K562 treated with DMSO at 1 percent for 24 hours (cell line): Measurements from ENCODE around the gene DNAI4. TPM values are rescaled to one million over a fixed set of nuclear protein-coding genes. Genes with fewer than 3 reads are reported as not detected.

ENCODE experiments used
- total RNA-seq: library from RNA; unstranded; fragments of 300-600 nt; gene quantifications from 2 replicates; pipeline ENCODE4 v1.2.3, GENCODE V29; 2022; ENCODE audit warnings: low read depth; ENCODE audit not compliant: insufficient read depth

DNAI4 gene, protein sequence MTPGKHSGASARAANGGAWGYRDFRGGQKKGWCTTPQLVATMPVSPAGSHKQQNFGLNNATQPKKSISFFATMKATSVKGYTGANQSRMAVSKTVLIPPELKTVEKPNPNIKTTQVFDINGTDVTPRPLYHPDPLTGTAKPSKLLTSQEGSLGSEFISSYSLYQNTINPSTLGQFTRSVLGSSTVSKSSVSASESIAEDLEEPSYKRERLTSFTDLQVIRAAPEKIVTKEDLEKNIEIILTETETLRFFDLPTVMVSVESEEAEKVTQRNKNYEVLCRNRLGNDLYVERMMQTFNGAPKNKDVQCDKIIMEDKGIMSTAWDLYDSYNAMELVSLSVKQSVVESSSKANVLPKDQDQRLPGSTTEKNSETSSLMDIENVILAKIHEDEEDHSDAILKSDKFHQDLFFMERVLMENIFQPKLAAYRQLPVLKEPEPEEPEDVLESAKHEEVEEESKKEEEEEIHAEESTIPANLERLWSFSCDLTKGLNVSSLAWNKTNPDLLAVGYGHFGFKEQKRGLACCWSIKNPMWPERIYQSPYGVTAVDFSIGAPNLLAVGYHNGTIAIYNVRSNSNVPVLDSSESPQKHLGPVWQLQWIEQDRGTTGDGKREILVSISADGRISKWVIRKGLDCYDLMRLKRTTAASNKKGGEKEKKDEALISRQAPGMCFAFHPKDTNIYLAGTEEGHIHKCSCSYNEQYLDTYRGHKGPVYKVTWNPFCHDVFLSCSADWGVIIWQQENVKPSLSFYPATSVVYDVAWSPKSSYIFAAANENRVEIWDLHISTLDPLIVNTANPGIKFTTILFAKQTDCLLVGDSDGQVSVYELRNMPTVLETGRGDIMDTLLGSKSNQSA
- total RNA-seq: 0.42 and 0.90 TPM in 2 replicates

DNA sequence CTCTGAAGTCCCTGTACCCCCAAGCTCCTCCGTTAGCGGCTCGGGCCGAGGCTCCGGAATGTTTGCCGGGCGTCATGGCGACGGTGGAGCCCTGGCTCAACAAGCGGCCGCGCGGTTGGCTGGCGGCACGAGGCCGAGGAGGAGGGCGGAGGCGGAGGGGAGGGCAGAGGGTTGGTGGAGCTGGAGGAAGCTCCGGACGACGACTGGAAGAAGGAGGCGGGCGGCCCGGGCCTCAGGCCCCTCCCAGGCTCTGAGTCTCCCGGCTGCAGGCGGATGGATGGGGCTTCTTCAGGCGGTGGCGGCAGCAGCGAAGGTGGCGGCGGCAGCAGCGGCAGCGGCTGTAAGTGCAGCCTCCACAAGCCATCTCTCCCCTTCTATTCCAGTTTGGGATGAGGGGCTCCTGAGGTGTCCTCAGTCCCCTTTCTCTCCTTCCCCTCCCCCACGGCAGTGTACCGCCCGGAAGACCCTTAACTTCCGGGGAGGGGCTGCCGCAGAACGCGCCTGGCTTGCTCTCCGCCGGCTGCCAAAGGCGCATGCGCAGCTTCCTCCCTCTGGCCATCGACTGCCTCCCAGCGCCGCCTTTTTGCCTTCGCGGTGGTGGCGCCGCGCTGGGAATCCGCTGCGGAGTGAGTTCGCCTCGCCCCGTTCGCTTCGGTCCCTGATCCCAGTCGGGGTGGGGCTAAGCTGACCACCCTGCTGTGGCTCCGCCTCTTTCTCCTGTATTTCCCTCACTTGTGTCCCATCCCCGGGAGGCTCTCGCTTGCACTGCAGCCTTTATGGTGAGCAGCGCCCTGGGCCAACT, at the start of gene DNAI4, which contains the start of gene MIER1:
Gene DNAI4, minus strand, starts transcription at position 101 of the 802 bp plus-strand sequence. Its CDS starts 25 bp downstream, at position 76.
Gene MIER1, plus strand, starts transcription at position 235 of the 802 bp plus-strand sequence. Its CDS starts 39 bp downstream, at position 274.

Other genes starting within 250 kb of the DNAI4 start
- not detected in 2 replicates for gene DYNLT5, start 172.4 kb downstream of the DNAI4 start, total RNA-seq
- gene INSL5, start 123.6 kb downstream of the DNAI4 start, total RNA-seq: not detected in 2 replicates
- 10.7 and 10.8 TPM in 2 replicates for gene MIER1, start 134 bp upstream of the DNAI4 start, total RNA-seq
- 2.9 and 4.2 TPM in 2 replicates for gene SLC35D1, start 129.3 kb upstream of the DNAI4 start, total RNA-seq
- not detected in 2 replicates for gene C1orf141, start 210.1 kb upstream of the DNAI4 start, total RNA-seq
- 11.9 and 13.1 TPM in 2 replicates for gene IL23R, start 241.6 kb upstream of the DNAI4 start, total RNA-seq